GM18511 (cell line): Measurements from ENCODE around the gene TLN1.
A peak's percentile ranks its signal among the peaks of the same experiment; 100 is the strongest.

Experiments
- ATAC-seq: cut with Tn5 transposase; IDR thresholded peaks from one replicate; pipeline ENCODE4 v1.9.1; 2021; ENCODE audit warnings: mild to moderate bottlenecking, moderate library complexity; ENCODE audit not compliant: unreplicated experiment

TLN1 gene

GRCh38 chr9:35756275-35757225 is 24.6 kb upstream of the TLN1 start:
- peak; percentile 73 for ATAC-seq

DNA sequence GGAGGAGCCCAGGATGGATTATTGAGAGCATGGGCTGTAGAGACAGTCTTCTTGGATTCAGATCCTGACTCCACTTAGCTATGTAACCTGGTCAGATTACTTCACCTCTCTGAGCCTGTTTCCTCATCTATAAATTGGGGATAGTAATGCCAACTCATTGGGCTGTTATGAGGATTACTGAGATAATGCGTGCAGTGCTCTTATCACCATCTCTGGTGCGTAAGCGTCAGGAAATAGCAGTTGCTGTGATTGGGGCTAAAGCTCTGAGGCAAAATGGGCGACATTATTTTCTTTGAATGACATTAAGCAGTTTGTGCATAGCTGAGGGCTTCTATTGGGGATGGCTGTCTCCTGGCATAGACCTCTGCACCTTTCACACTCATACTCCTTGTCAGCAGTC is 23.1 kb upstream of the TLN1 start:
- no peak for ATAC-seq

DNA sequence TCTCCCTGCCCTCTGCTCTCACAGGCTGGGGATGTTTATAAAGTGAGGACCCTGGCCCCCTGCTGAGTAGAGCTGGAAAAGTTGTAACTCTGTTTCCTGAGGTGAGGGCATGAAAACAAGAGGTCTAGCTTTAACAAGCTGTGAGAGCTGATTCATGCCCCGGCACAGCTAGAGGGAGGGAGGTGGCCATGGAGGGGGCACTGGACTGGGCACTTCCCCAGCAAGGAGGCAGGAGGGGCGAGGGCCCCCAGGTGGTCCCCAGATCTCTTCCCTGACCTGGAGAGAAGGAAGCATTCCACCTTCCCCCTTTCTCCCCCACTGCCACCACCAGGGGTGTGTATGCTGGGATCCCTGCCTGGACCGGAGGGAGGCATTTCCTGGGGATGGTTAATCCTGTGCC is 22.3 kb upstream of the TLN1 start, which contains the start of gene MSMP:
MSMP (minus strand) TSS at position 13 of the 400 bp plus-strand sequence. CDS start 147 bp downstream, outside the sequence.
- no peak for ATAC-seq

DNA sequence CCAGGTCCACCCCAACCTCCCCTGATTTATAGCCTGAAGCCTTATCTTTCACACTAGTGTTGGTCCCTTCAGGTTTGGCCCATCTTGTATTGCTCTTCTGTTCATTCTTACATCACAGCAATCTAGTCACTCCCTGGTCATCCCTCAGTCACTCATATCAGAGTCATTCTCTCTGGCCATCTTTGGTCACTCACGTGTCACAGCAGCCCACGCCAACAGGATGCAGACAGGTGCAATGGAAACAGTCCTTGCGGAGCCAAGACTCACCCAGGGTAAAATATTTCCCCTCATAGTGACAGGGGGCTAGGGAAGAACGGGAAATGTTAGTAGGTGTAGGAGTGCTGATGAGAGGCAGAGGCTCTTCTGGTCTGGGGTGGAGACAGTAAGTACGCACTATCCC is 21.5 kb upstream of the TLN1 start:
- no peak for ATAC-seq

DNA sequence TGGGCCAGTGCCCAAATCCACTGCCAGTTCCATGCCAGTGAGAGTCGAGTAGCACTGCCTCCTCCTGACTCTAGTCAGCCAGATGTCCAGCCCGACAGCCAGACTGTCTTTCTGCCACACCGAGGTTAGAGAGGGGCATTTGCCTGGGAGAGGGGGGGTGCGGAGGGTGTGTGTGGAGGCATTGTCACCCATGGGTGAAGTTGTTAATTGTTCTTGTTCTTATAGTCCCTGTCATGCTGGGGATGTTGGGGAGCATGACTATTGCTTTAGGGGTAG is 18.2 kb upstream of the TLN1 start:
- no peak for ATAC-seq

DNA sequence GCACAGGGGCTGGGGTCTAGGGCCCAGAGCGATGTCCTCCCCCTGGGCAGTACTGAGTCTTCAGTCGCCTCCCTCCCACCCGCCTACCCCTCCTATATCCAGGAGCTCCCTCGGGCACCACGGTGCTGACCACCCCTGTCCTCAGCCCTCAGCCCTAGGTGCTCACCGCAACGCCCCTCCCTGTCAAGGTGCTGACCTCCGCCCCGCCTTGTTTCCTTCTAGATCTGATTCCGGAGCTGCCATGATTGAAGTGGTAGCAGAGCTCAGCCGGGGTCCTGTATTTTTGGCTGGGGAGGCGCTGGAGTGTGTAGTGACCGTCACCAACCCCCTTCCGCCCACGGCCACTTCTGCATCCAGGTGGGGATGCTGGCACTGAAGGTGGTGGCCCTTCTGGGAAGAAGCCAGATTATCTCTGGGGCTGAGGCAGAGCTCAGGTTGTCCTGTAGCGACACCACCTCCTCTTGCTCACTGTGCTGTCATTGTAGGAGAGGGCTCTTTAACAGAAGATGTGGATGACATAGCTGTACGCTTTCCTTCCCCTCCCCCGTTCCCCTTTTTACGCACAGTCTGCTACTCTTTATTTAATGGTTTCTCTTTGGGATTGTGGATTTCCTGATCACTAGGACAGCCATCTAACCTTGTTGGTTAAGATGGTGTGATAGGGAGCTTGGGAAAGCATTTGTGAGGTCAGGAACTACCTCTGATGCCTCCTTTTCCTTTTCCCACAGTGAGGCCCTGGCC is 17.7 kb upstream of the TLN1 start:
- peak; percentile 55 for ATAC-seq

- peak; percentile 87 for ATAC-seq
Measured at GRCh38 chr9:35748858-35749514, 17.0 kb upstream of the TLN1 start, which contains the start of the genes GBA2 and RGP1. Gene GBA2 (minus strand): TSS chr9:35749228. CDS start chr9:35748704, 524 bp downstream. Gene RGP1 (plus strand): TSS chr9:35749287. CDS start chr9:35749756, 469 bp downstream.

GRCh38 chr9:35748242-35748857 is 16.4 kb upstream of the TLN1 start:
- ATAC-seq: no peak

- ATAC-seq: no peak
Measured at GRCh38 chr9:35746583-35746982, 14.6 kb upstream of the TLN1 start.

DNA sequence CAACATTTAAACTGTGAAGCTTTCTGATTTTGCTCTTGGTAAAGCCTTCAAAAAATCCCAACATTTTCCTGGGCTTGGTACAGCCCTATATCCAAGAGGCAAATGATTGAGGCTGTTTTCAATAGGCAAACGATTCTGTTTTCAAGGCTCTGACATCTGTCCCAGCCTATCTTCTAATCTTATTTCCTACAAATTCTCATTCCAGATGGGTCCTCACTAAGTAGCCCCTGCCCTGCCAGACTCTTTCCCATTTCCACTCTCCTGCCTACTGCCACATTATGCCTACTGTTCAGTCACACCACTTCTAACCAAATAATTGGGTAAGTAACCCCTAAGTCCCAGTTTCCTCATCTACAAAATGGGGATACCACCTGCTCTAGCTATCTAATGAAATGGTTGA is 13.6 kb upstream of the TLN1 start:
- ATAC-seq: no peak

GRCh38 chr9:35743880-35744518 is 12.0 kb upstream of the TLN1 start:
- no peak for ATAC-seq

DNA sequence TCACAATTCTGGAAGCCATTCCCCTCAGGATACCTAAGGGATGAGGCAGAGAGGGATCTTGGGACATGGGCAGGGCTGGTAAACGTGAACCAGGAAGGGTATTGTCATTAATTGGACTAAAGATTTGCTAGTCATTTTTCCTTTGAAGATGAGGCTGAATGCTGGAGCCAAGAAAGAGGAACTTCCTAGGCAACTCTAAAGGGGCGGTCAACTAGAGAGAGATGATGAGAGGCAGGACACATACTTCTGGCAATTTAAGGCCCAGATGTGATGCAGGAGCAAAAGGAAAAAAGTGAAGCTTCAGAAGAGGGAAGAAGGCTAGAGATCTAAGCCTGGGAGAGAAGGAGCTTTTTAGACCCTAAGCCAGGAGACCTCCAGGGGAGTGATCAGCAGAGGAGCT is 11.5 kb upstream of the TLN1 start:
- ATAC-seq: no peak

DNA sequence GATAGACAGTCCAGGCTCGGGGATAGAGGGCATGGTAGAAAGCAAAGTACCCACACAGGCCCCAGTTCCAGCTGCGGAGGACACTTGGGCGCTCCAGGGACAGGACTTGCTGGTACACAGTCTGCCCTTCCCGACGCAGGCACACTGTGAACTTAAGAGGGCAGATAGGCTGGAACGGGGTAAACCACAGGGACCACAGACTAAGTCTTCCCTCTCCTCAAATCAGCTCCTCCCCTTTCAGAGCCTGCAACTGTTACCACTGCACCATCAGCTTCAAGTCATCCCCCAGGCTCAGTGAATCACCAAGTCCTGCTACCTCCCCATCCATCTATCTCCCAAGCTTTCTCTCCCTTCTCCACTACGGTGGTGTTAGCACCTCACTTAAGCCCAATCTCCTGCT is 9.7 kb upstream of the TLN1 start:
- no peak for ATAC-seq

GRCh38 chr9:35740243-35740642 is 8.2 kb upstream of the TLN1 start:
- no peak for ATAC-seq

GRCh38 chr9:35738924-35739323 is 6.9 kb upstream of the TLN1 start:
- ATAC-seq: no peak

DNA sequence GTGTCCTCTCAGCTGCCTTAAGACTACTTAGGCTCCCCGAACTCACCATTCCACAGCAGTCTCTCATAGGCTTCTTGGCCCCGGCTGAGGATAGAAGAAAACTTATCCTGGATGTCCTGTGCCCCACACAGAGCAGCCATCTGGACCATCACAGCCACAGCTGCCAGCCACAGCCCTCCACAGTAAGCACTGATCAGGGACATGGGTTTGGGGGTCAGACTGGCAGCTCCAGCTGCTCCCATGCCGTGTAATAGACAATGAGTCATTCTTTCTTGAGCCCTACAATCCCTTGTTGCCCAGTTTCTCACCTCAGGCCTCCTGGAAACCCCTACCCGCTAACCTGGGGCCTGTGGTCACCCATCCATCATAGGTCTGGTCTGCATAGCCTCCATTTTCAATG is 6.2 kb upstream of the TLN1 start:
- ATAC-seq: no peak

- ATAC-seq: no peak
Measured at GRCh38 chr9:35737143-35737542, 5.1 kb upstream of the TLN1 start.

GRCh38 chr9:35736201-35736633 is 4.2 kb upstream of the TLN1 start:
- ATAC-seq: no peak

- no peak for ATAC-seq
Measured at GRCh38 chr9:35734096-35734495, 2.1 kb upstream of the TLN1 start.

- peak; percentile 5 for ATAC-seq
Measured at GRCh38 chr9:35732800-35733541, 976 bp upstream of the TLN1 start.
